CD4-positive, alpha-beta T cell (primary cell): ENCODE data around the gene CDRT15. TPM values are rescaled to one million over a fixed set of nuclear protein-coding genes. Genes with fewer than 3 reads are reported as not detected.
A peak's percentile ranks its signal among the peaks of the same experiment; 100 is the strongest.

Experiments used
- ATAC-seq: fragments of 200-7000 bp; cut with Tn5 transposase; one replicate; pipeline ENCODE4 v1.10.0; 2022; ENCODE audit warnings: mild to moderate bottlenecking; ENCODE audit not compliant: poor library complexity
- CTCF ChIA-PET: fragments of 350-600 bp; sonication (Branson Sonifier 250); formaldehyde crosslinking; loops from one replicate; lab custom pipeline; 2021; ENCODE audit warnings: antibody characterized with exemption, inconsistent platforms; lab: Charles Lee
- POLR2A ChIA-PET: fragments of 350-600 bp; sonication (Branson Sonifier 250); formaldehyde crosslinking; loops from one replicate; lab custom pipeline; 2021; ENCODE audit warnings: antibody characterized with exemption, inconsistent platforms; lab: Charles Lee
- DNase-seq, 14 experiments: peaks; one replicate each; pipeline ENCODE4 v3.0.0-alpha.2; 2013 to 2020; ENCODE audit warnings: mixed read lengths in 2 of 14
- H3K27ac ChIP-seq, 2 donors: one replicate each; pipeline versions ENCODE4 v1.5.1 to v1.7.0; 2013; ENCODE audit warnings: low read length in 2 of 2, low read depth in 1 of 2, mild to moderate bottlenecking in 1 of 2
- H3K27me3 ChIP-seq, 2 experiments: 1 replicate in 1 of 2; 2 replicates in 1 of 2; pipeline versions ENCODE4 v1.6.1 to v1.7.0; 2013; ENCODE audit warnings: low read length in 2 of 2, control low read depth in 1 of 2, mild to moderate bottlenecking in 1 of 2, moderate library complexity in 1 of 2; ENCODE audit not compliant: insufficient read depth in 2 of 2, control insufficient read depth in 1 of 2
- H3K36me3 ChIP-seq: one replicate; pipeline ENCODE4 v1.6.1; 2013; ENCODE audit warnings: low read length, control low read depth; ENCODE audit not compliant: insufficient read depth
- H3K4me1 ChIP-seq: one replicate; pipeline ENCODE4 v1.6.1; 2013; ENCODE audit warnings: low read length, control low read depth; ENCODE audit not compliant: insufficient read depth
- H3K4me3 ChIP-seq: one replicate; pipeline ENCODE4 v1.5.1; 2013; ENCODE audit warnings: mild to moderate bottlenecking, low read length, moderate library complexity
- H3K9me3 ChIP-seq, 2 experiments: 1 replicate in 1 of 2; 2 replicates in 1 of 2; pipeline versions ENCODE4 v1.6.1 to v1.7.0; 2013; ENCODE audit warnings: low read length in 2 of 2, mild to moderate bottlenecking in 2 of 2, control low read depth in 1 of 2, moderate library complexity in 1 of 2; ENCODE audit not compliant: control insufficient read depth in 1 of 2, insufficient read depth in 1 of 2
- H3K27ac Mint-ChIP-seq: one replicate; pipeline ENCODE4 v1.8.0; 2020; ENCODE audit warnings: mixed read lengths
- H3K27me3 Mint-ChIP-seq: one replicate; pipeline ENCODE4 v1.8.0; 2021; ENCODE audit warnings: mixed read lengths
- H3K36me3 Mint-ChIP-seq: one replicate; pipeline ENCODE4 v1.8.0; 2021; ENCODE audit warnings: low read depth, mixed read lengths
- H3K4me1 Mint-ChIP-seq: one replicate; pipeline ENCODE4 v1.8.0; 2021; ENCODE audit warnings: low read depth, mixed read lengths
- H3K4me3 Mint-ChIP-seq: one replicate; pipeline ENCODE4 v1.8.0; 2020; ENCODE audit warnings: mild to moderate bottlenecking, mixed read lengths
- H3K9me3 Mint-ChIP-seq: one replicate; pipeline ENCODE4 v1.8.0; 2020; ENCODE audit warnings: mixed read lengths
- intact Hi-C, 2 experiments: fragments of 100-400 bp; cut with DNase I in 1 of 2; cut with micrococcal nuclease in 1 of 2; formaldehyde crosslinking; loops; one replicate each; pipeline versions ENCODE4 v1.15.1 to v1.9.0; 2023 to 2025; cut with DNase I, micrococcal nuclease
- total RNA-seq, 174 experiments: library from RNA in 2 of 174; stranded (reverse) in 2 of 174; gene quantifications; one replicate each; pipeline ENCODE4 v1.2.3 and lab custom pipeline; 2021 to 2026
- TF ChIP-seq, protein P1 (sequence below): fragments of 200-600 bp; IDR thresholded peaks from one replicate; pipeline ENCODE4 v1.8.0; 2022; ENCODE audit warnings: antibody characterized with exemption, mild to moderate bottlenecking

The CDRT15 gene
- total RNA-seq, 2 experiments from 2014 or later = not detected

DNA sequence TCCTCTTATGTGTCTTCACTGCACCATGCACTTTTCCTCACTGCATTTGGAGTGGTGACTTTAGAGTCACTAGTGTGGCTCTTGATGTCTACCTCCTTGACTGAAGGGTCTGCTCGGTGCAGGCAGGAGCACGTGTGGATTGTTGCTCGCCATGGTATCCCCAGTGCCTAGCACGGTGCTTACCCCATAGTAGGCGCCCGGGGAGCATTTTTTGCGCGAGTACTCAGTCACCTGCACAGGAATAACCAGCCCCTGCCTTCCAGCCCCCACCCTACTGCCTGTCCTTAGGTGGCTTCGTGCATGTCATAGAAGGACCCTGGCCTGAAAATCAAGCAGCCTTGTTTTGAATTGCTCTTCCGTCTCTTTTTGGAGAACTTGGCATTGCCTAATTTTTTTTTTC is 31.3 kb downstream of the CDRT15 start:
- CTCF ChIA-PET = interaction anchor here (1.6 to 3.0 kb wide), 2 partner anchors 13 to 95 kb away, joined by 5 to 17 read pairs; partner anchors contain the start of gene HS3ST3B1
- H3K27me3 ChIP-seq = no peaks in the 10 kb centered on the region
- peak overlapping the region; percentile 71 for H3K4me3 Mint-ChIP-seq
- no peak for ATAC-seq
- no peaks in the 10 kb centered on the region for H3K9me3 ChIP-seq
- DNase-seq = no peak
- no peaks in the 10 kb centered on the region for H3K9me3 Mint-ChIP-seq
- POLR2A ChIA-PET = no interaction called here
- H3K27me3 Mint-ChIP-seq = no peaks in the 10 kb centered on the region
- peaks cover 31% of the 10 kb centered on the region for H3K36me3 Mint-ChIP-seq
- peaks cover 70% of the 10 kb centered on the region for H3K4me1 ChIP-seq
- H3K36me3 ChIP-seq = peaks cover 11% of the 10 kb centered on the region
- intact Hi-C loops = loop anchor here (10.0 kb wide), 2 partner anchors 611 to 1181 kb away; no protein-coding TSS in a partner anchor
- no peak overlapping the region for H3K4me3 ChIP-seq
- H3K4me1 Mint-ChIP-seq = peaks cover 66% of the 10 kb centered on the region
- peak overlapping the region; percentile 94 for H3K27ac Mint-ChIP-seq
- peak overlapping the region in 1 of 2 donors; percentile 79 for H3K27ac ChIP-seq
- TF ChIP-seq, protein P1, sequence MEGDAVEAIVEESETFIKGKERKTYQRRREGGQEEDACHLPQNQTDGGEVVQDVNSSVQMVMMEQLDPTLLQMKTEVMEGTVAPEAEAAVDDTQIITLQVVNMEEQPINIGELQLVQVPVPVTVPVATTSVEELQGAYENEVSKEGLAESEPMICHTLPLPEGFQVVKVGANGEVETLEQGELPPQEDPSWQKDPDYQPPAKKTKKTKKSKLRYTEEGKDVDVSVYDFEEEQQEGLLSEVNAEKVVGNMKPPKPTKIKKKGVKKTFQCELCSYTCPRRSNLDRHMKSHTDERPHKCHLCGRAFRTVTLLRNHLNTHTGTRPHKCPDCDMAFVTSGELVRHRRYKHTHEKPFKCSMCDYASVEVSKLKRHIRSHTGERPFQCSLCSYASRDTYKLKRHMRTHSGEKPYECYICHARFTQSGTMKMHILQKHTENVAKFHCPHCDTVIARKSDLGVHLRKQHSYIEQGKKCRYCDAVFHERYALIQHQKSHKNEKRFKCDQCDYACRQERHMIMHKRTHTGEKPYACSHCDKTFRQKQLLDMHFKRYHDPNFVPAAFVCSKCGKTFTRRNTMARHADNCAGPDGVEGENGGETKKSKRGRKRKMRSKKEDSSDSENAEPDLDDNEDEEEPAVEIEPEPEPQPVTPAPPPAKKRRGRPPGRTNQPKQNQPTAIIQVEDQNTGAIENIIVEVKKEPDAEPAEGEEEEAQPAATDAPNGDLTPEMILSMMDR = no peak

GRCh38 chr17:14204546-14204945 is 32.1 kb downstream of the CDRT15 start:
- Mint-ChIP-seq H3K27ac (peak overlapping the region; percentile 94), H3K36me3 (peaks cover 23% of the 10 kb centered on the region), H3K9me3 (no peaks in the 10 kb centered on the region), H3K27me3 (no peaks in the 10 kb centered on the region), H3K4me1 (peaks cover 74% of the 10 kb centered on the region), H3K4me3 (peak overlapping the region; percentile 66)
- POLR2A ChIA-PET = no interaction called here
- Histone ChIP-seq H3K4me1 (peaks cover 78% of the 10 kb centered on the region), H3K36me3 (peaks cover 11% of the 10 kb centered on the region), H3K4me3 (no peak overlapping the region), H3K27ac (peak overlapping the region in 1 of 2 donors; percentile 79), H3K9me3 (no peaks in the 10 kb centered on the region), H3K27me3 (no peaks in the 10 kb centered on the region)
- CTCF ChIA-PET = no interaction called here
- TF ChIP-seq, protein P1 = no peak
- ATAC-seq (no peak), DNase-seq (peak in 1 of 14 experiments; percentile 5)
- intact Hi-C loops = loop anchor here (5.0 to 10.0 kb wide), 4 partner anchors 87 to 1180 kb away; no protein-coding TSS in a partner anchor

GRCh38 chr17:14204084-14204483 is 32.6 kb downstream of the CDRT15 start:
- TF ChIP-seq, protein P1 = no peak
- intact Hi-C loops = loop anchor here (5.0 to 10.0 kb wide), 4 partner anchors 87 to 1179 kb away; no protein-coding TSS in a partner anchor
- ChIA-PET POLR2A (interaction anchor here (0.6 to 1.6 kb wide), 7 partner anchors 38 to 255 kb away, joined by 3 to 24 read pairs (median 3); partner anchors contain the start of gene HS3ST3B1), CTCF (interaction anchor here (0.6 to 1.6 kb wide), 15 partner anchors 8 to 206 kb away, joined by 3 to 26 read pairs (median 4); partner anchors contain the start of gene HS3ST3B1)
- ATAC-seq (no peak), DNase-seq (peak in 4 of 14 experiments; percentile 25 to 45 (median 33))
- H3K4me1 ChIP-seq = peaks cover 83% of the 10 kb centered on the region
- no peaks in the 10 kb centered on the region for H3K9me3 ChIP-seq
- peak overlapping the region; percentile 94 for H3K27ac Mint-ChIP-seq
- H3K36me3 ChIP-seq = peaks cover 11% of the 10 kb centered on the region
- H3K4me3 Mint-ChIP-seq = peak overlapping the region; percentile 66
- peaks cover 18% of the 10 kb centered on the region for H3K36me3 Mint-ChIP-seq
- H3K27me3 ChIP-seq = no peaks in the 10 kb centered on the region
- peak overlapping the region; percentile 78 to 79 for H3K27ac ChIP-seq
- H3K27me3 Mint-ChIP-seq = no peaks in the 10 kb centered on the region
- H3K4me1 Mint-ChIP-seq = peaks cover 79% of the 10 kb centered on the region
- no peaks in the 10 kb centered on the region for H3K9me3 Mint-ChIP-seq
- H3K4me3 ChIP-seq = no peak overlapping the region
